Rectal smooth muscle tissue (tissue), 1 donor: Measurements from ENCODE around the gene FLACC1.

Source experiments
- H3K27ac ChIP-seq: one replicate; pipeline ENCODE4 v1.7.0; 2013; ENCODE audit warnings: low read depth, low read length, inconsistent platforms
- H3K27me3 ChIP-seq: one replicate; pipeline ENCODE4 v1.7.0; 2013; ENCODE audit warnings: low read length; ENCODE audit not compliant: control insufficient read depth, insufficient read depth
- H3K36me3 ChIP-seq: one replicate; pipeline ENCODE4 v1.7.0; 2013; ENCODE audit warnings: low read length; ENCODE audit not compliant: control insufficient read depth, insufficient read depth
- H3K4me1 ChIP-seq: one replicate; pipeline ENCODE4 v1.7.0; 2013; ENCODE audit warnings: low read length; ENCODE audit not compliant: control insufficient read depth, insufficient read depth
- H3K4me3 ChIP-seq: one replicate; pipeline ENCODE4 v1.7.0; 2013; ENCODE audit warnings: low read length
- H3K9ac ChIP-seq: one replicate; pipeline ENCODE4 v1.7.0; 2013; ENCODE audit warnings: low read length

FLACC1 gene

GRCh38 chr2:201267278-201268030 lies 89.7 kb downstream of the FLACC1 start:
- Histone ChIP-seq H3K27ac (no peak overlapping the region), H3K4me3 (no peak overlapping the region), H3K36me3 (no peaks in the 10 kb centered on the region), H3K4me1 (no peaks in the 10 kb centered on the region), H3K27me3 (no peaks in the 10 kb centered on the region), H3K9ac (no peak overlapping the region)

- Histone ChIP-seq H3K27me3 (no peaks in the 10 kb centered on the region), H3K4me3 (no peak overlapping the region), H3K36me3 (no peaks in the 10 kb centered on the region), H3K27ac (no peak overlapping the region), H3K4me1 (no peaks in the 10 kb centered on the region), H3K9ac (no peak overlapping the region)
Observed at GRCh38 chr2:201266629-201267028, 90.5 kb downstream of the FLACC1 start.

GRCh38 chr2:201264472-201265173 lies 92.5 kb downstream of the FLACC1 start:
- no peak overlapping the region for H3K4me3 ChIP-seq
- H3K27ac ChIP-seq, result no peak overlapping the region
- no peaks in the 10 kb centered on the region for H3K36me3 ChIP-seq
- H3K9ac ChIP-seq, result no peak overlapping the region
- no peaks in the 10 kb centered on the region for H3K27me3 ChIP-seq
- H3K4me1 ChIP-seq, result no peaks in the 10 kb centered on the region

GRCh38 chr2:201263779-201264178 lies 93.4 kb downstream of the FLACC1 start:
- Histone ChIP-seq H3K4me1 (no peaks in the 10 kb centered on the region), H3K9ac (no peak overlapping the region), H3K27ac (no peak overlapping the region), H3K36me3 (no peaks in the 10 kb centered on the region), H3K27me3 (no peaks in the 10 kb centered on the region), H3K4me3 (no peak overlapping the region)

GRCh38 chr2:201262718-201263117 lies 94.4 kb downstream of the FLACC1 start:
- no peak overlapping the region for H3K9ac ChIP-seq
- no peaks in the 10 kb centered on the region for H3K27me3 ChIP-seq
- no peaks in the 10 kb centered on the region for H3K36me3 ChIP-seq
- H3K4me3 ChIP-seq, result no peak overlapping the region
- no peaks in the 10 kb centered on the region for H3K4me1 ChIP-seq
- no peak overlapping the region for H3K27ac ChIP-seq

- Histone ChIP-seq H3K9ac (no peak overlapping the region), H3K4me3 (peak overlapping the region; percentile 42), H3K36me3 (no peaks in the 10 kb centered on the region), H3K27me3 (no peaks in the 10 kb centered on the region), H3K4me1 (no peaks in the 10 kb centered on the region), H3K27ac (no peak overlapping the region)
Observed at GRCh38 chr2:201261906-201262305, 95.2 kb downstream of the FLACC1 start.

GRCh38 chr2:201261471-201261870 lies 95.7 kb downstream of the FLACC1 start:
- no peak overlapping the region for H3K9ac ChIP-seq
- H3K4me1 ChIP-seq, result no peaks in the 10 kb centered on the region
- no peak overlapping the region for H3K27ac ChIP-seq

GRCh38 chr2:201260302-201260800 lies 96.8 kb downstream of the FLACC1 start, which contains the start of gene CASP8:
Gene CASP8, plus strand, starts transcription at chr2:201260536. Its CDS starts 5,951 bp downstream, at chr2:201266487.
- H3K9ac ChIP-seq, result no peak within 1 kb of the TSS
- H3K27ac ChIP-seq, result no peak within 1 kb of the TSS

More at GRCh38 chr2:201261471-201261870, 95.7 kb downstream of the FLACC1 start:
- no peaks in the 10 kb centered on the region for H3K36me3 ChIP-seq
- peak overlapping the region; percentile 42 for H3K4me3 ChIP-seq
- H3K27me3 ChIP-seq, result no peaks in the 10 kb centered on the region

GRCh38 chr2:201258666-201259615 lies 98.2 kb downstream of the FLACC1 start:
- H3K27ac ChIP-seq, result peak overlapping the region; percentile 89
- H3K36me3 ChIP-seq, result no peaks in the 10 kb centered on the region
- peak overlapping the region; percentile 70 for H3K9ac ChIP-seq
- H3K4me1 ChIP-seq, result no peaks in the 10 kb centered on the region
- H3K4me3 ChIP-seq, result peak overlapping the region; percentile 92
- no peaks in the 10 kb centered on the region for H3K27me3 ChIP-seq

More at GRCh38 chr2:201260302-201260800, 96.8 kb downstream of the FLACC1 start, which contains the start of gene CASP8:
- Histone ChIP-seq H3K36me3 (no peaks in the 10 kb centered on the region), H3K4me1 (no peaks in the 10 kb centered on the region), H3K27me3 (no peaks in the 10 kb centered on the region), H3K4me3 (peak within 1 kb of the TSS; percentile 92)

GRCh38 chr2:201257956-201258665 lies 99.0 kb downstream of the FLACC1 start:
- H3K4me1 ChIP-seq, result no peaks in the 10 kb centered on the region
- peak overlapping the region; percentile 70 for H3K9ac ChIP-seq
- H3K36me3 ChIP-seq, result no peaks in the 10 kb centered on the region
- no peaks in the 10 kb centered on the region for H3K27me3 ChIP-seq
- H3K27ac ChIP-seq, result peak overlapping the region; percentile 89
- H3K4me3 ChIP-seq, result peak overlapping the region; percentile 92

- no peaks in the 10 kb centered on the region for H3K27me3 ChIP-seq
- H3K9ac ChIP-seq, result peak overlapping the region; percentile 51
- no peaks in the 10 kb centered on the region for H3K36me3 ChIP-seq
- no peaks in the 10 kb centered on the region for H3K4me1 ChIP-seq
- H3K4me3 ChIP-seq, result peak overlapping the region; percentile 92
- H3K27ac ChIP-seq, result peak overlapping the region; percentile 89
Observed at GRCh38 chr2:201257381-201257955, 99.7 kb downstream of the FLACC1 start.
